Tibial nerve (tissue), 4 donors: Measurements from ENCODE around the gene PFN3. TPM values are rescaled to one million over a fixed set of nuclear protein-coding genes. Genes with fewer than 3 reads are reported as not detected.

Experiments
- DNase-seq, 2 donors: peaks; one replicate each; pipeline ENCODE4 v3.0.0-alpha.2; 2019; ENCODE audit warnings: low spot score in 2 of 2
- H3K27ac ChIP-seq, 4 donors: fragments of 200-600 bp; sonication (generic) in 3 of 4; one replicate each; pipeline ENCODE4 v1.5.1; 2017 to 2019; ENCODE audit warnings: mild to moderate bottlenecking in 1 of 4
- H3K27me3 ChIP-seq, 2 donors: fragments of 200-600 bp; sonication (generic) in 1 of 2; one replicate each; pipeline versions ENCODE4 v1.5.1 to v1.6.0; 2017 to 2019
- H3K36me3 ChIP-seq, 3 donors: fragments of 200-600 bp; sonication (generic); one replicate each; pipeline ENCODE4 v1.5.1; 2018 to 2019
- H3K4me1 ChIP-seq, 4 donors: fragments of 200-600 bp; sonication (generic) in 3 of 4; one replicate each; pipeline ENCODE4 v1.5.1; 2017 to 2019
- H3K4me3 ChIP-seq, 4 donors: fragments of 200-600 bp; sonication (generic) in 3 of 4; one replicate each; pipeline ENCODE4 v1.5.1; 2017 to 2019; ENCODE audit warnings: mild to moderate bottlenecking in 1 of 4, moderate library complexity in 1 of 4
- H3K9me3 ChIP-seq, 4 donors: fragments of 200-600 bp; sonication (generic) in 3 of 4; one replicate each; pipeline ENCODE4 v1.5.1; 2017 to 2019
- EP300 ChIP-seq, 2 donors: sonication (generic); formaldehyde crosslinking; IDR thresholded peaks; one replicate each; pipeline ENCODE4 v1.6.1; 2017; ENCODE audit warnings: antibody characterized with exemption in 2 of 2, mild to moderate bottlenecking in 1 of 2
- POLR2A ChIP-seq, 2 donors: fragments of 450-650 bp; IDR thresholded peaks; one replicate each; pipeline ENCODE4 v1.6.1; 2017; ENCODE audit warnings: antibody characterized with exemption in 2 of 2, mild to moderate bottlenecking in 2 of 2, moderate library complexity in 2 of 2
- WGBS, 2 donors: methylation state at CpG; one replicate each; pipeline ENCODE4 v1.1.5; 2018; 5-methylcytosine and 5-hydroxymethylcytosine counted together
- total RNA-seq, 4 donors: library from RNA; depleted of rRNA; stranded (reverse); fragments of >200 nt; gene quantifications; one replicate each; pipeline ENCODE4 v1.1.0, GENCODE V29; 2016
- TF ChIP-seq, protein P1 (sequence below), 5 experiments: fragments of 200-600 bp in 3 of 5; fragments of 450-650 bp in 2 of 5; sonication (generic) in 3 of 5; IDR thresholded peaks; one replicate each; pipeline ENCODE4 v1.5.1; 2016 to 2019; ENCODE audit warnings: antibody characterized with exemption in 5 of 5, mild to moderate bottlenecking in 3 of 5, moderate library complexity in 2 of 5

The PFN3 gene
- total RNA-seq, 4 donors from 2014 or later = not detected

DNA sequence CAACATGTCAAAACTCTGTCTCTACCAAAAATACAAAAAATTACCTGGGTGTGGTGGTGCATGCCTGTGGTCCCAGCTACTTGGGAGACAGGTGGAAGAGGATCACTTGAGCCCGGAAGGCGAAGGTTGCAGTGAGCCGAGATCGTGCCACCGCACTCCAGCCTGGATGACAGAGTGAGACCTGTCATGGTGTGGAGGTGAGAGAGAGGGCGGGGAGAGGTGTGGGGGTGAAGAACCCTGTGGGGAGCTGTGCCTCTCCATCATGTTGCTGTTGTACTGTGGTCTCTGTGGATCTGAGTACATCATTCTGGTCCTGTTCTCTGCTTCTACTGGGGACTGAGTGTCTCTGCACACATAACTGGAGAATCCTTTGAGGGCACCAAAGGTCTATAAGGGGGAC is 27.6 kb downstream of the PFN3 start:
- Histone ChIP-seq H3K9me3 (no peaks in the 10 kb centered on the region), H3K36me3 (no peaks in the 10 kb centered on the region), H3K27ac (no peak overlapping the region), H3K4me3 (no peak overlapping the region), H3K4me1 (peaks cover 0 to 22% (median 7%) of the 10 kb centered on the region in 4 donors), H3K27me3 (peaks cover 0 to 6% of the 10 kb centered on the region in 2 donors)
- DNase-seq = no peak
- TF ChIP-seq, protein P1, sequence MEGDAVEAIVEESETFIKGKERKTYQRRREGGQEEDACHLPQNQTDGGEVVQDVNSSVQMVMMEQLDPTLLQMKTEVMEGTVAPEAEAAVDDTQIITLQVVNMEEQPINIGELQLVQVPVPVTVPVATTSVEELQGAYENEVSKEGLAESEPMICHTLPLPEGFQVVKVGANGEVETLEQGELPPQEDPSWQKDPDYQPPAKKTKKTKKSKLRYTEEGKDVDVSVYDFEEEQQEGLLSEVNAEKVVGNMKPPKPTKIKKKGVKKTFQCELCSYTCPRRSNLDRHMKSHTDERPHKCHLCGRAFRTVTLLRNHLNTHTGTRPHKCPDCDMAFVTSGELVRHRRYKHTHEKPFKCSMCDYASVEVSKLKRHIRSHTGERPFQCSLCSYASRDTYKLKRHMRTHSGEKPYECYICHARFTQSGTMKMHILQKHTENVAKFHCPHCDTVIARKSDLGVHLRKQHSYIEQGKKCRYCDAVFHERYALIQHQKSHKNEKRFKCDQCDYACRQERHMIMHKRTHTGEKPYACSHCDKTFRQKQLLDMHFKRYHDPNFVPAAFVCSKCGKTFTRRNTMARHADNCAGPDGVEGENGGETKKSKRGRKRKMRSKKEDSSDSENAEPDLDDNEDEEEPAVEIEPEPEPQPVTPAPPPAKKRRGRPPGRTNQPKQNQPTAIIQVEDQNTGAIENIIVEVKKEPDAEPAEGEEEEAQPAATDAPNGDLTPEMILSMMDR (IDR thresholded peaks at IDR 0.05) = no peak
- no peak for TF ChIP-seq EP300 (IDR thresholded peaks at IDR 0.05)
- TF ChIP-seq POLR2A (IDR thresholded peaks at IDR 0.05) = no peak
- WGBS, 2 donors = 96 to 98% methylated on average over 6 of the region's 6 CpGs

DNA sequence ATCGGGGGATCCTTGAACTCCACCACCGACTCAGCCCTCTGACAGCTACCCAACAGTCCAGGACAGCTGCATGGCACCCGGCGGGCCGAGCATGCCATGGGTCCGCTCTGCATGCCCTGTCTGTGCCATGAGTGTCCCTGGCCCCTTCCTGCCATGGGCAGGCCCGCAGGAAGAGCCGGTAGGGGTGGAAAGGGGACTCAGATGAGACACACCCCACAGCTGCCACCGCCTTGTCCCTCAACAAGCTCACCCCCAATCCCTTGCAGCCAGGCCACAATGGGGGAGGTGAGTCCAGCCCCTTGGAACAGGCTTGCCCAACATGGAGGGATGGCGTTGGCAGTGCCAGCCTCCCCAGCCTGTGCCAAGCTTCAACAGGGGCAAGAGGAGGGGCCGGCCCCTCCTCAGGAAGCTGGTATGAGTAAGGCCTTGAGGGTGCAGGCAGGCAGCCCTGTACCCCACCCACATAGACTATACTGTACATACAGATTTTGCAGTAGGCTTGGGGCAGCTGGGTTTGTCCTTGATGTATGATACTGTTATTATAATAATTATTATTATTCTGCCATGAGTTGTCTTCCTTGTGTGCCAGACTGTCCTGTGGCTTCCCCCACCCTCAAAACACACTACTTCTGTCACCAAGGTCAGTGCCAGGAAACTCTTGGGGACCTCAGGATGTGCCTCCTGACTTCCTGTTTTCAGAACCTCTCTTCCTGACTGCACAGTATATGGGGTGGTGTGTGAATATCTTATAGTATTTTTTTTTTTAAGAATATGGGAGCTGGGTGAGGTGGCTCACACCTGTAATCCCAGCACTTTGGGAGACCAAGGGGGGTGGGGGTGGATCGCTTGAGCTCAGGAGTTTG is 28.2 kb downstream of the PFN3 start:
- Histone ChIP-seq H3K9me3 (no peaks in the 10 kb centered on the region), H3K27ac (no peak overlapping the region), H3K4me3 (no peak overlapping the region), H3K36me3 (no peaks in the 10 kb centered on the region), H3K4me1 (peaks cover 0 to 28% (median 13%) of the 10 kb centered on the region in 4 donors), H3K27me3 (peaks cover 0 to 6% of the 10 kb centered on the region in 2 donors)
- no peak for DNase-seq
- 82 to 87% methylated on average over 10 to 12 of the region's 12 CpGs for WGBS, 2 donors
- TF ChIP-seq, protein P1 (IDR thresholded peaks at IDR 0.05) = no peak
- no peak for TF ChIP-seq EP300 (IDR thresholded peaks at IDR 0.05)

DNA sequence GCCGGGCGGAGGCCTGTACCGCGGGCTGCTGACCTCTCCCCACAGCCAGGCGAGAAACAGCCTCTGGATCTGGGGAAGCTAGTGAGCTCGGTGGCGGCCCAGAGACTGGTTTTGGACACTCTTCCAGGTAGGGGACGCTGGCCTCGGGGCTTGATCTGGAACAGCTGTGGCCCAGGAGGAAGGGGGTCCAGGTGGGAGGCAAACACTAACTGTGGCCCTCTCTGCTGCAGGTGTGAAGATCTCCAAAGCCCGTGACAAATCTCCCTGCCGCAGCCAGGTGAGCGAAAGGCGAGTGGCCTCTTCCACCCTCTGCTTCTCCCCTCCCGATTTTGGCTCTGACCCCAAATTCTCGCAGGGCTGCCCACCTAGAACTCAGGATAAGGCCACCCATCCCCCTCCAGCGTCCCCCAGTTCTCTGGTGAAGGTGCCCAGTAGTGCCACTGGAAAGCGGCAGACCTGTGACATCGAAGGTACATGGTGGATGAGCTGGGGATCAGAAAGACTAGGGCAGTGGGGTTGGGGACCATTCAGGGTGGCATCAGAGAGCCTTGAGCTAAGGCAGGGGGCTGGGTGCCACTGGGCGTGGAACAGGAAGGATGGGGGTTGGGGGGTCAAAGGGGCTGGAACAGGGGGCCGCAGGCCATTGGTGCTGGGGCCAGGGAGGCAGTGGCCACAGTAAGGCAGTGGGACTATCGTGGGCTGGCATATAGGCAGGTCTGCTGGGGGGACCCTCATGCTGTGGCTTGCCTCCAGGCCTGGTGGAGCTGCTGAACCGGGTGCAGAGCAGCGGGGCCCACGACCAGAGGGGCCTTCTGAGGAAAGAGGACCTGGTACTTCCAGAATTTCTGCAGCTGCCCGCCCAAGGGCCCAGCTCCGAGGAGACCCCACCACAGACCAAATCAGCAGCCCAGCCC is 29.1 kb downstream of the PFN3 start:
- Histone ChIP-seq H3K36me3 (no peaks in the 10 kb centered on the region), H3K4me3 (peak overlapping the region in 3 of 4 donors; percentile 8 to 48 (median 33)), H3K27ac (peak overlapping the region in 2 of 4 donors; percentile 50 to 71), H3K9me3 (no peaks in the 10 kb centered on the region), H3K27me3 (peaks cover 0 to 6% of the 10 kb centered on the region in 2 donors), H3K4me1 (peaks cover 0 to 36% (median 13%) of the 10 kb centered on the region in 4 donors)
- WGBS, 2 donors = 59 to 63% methylated on average over 24 to 26 of the region's 26 CpGs
- no peak for DNase-seq
- TF ChIP-seq, protein P1 (IDR thresholded peaks at IDR 0.05) = no peak
- TF ChIP-seq POLR2A (IDR thresholded peaks at IDR 0.05) (no peak), EP300 (IDR thresholded peaks at IDR 0.05) (no peak)

DNA sequence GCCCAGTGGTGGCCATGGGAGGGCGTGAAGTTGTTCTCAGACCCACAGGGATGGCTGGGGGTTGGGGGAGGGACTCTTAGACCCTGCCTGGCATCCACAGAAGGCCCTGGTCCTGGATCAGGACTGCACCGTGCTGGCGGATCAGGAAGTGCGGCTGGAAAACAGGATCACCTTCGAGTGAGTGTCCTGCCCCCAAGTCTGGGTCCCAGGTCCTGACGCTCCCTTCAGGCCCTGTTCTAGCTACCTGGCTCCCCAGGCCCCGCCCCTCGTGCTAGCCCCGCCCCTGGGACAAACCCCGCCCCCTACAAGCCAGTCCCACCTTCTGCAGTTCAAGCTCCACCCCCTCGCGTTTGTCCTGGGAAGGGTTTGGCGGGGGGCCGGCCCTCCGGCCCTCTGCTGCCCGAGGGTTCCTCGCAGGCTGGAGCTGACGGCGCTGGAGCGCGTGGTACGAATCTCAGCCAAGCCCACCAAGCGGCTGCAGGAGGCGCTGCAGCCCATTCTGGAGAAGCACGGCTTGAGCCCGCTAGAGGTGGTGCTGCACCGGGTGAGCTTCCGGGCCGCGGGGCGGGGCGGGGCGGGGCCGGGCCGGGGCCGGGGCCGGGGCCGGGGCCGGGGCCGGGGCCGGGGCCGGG is 29.9 kb downstream of the PFN3 start:
- H3K27ac ChIP-seq = no peak overlapping the region
- H3K27me3 ChIP-seq = peaks cover 0 to 6% of the 10 kb centered on the region in 2 donors
- TF ChIP-seq EP300 (IDR thresholded peaks at IDR 0.05) (no peak), POLR2A (IDR thresholded peaks at IDR 0.05) (no peak)
- TF ChIP-seq, protein P1 (IDR thresholded peaks at IDR 0.05) = peak; percentile 16 to 49 (median 34)
- no peaks in the 10 kb centered on the region for H3K9me3 ChIP-seq
- H3K4me3 ChIP-seq = peak overlapping the region; percentile 8 to 48 (median 28)
- peak; percentile 39 to 48 for DNase-seq
- no peaks in the 10 kb centered on the region for H3K36me3 ChIP-seq
- peaks cover 0 to 40% (median 13%) of the 10 kb centered on the region in 4 donors for H3K4me1 ChIP-seq
- WGBS, 2 donors = 12 to 53% methylated on average over 6 to 24 of the region's 42 CpGs
